ENCODE data around the gene OSMR.

Gene OSMR

GRCh38 chr5:38938973-38939372, 93.2 kb downstream of the OSMR start:
- H3K4me3 ChIP-seq (ENCODE audit: low read length) = no peak overlapping the region
- no peak for TF ChIP-seq ZNF274 (IDR thresholded peaks at IDR 0.05; ENCODE audit: low read depth, low read length)

DNA sequence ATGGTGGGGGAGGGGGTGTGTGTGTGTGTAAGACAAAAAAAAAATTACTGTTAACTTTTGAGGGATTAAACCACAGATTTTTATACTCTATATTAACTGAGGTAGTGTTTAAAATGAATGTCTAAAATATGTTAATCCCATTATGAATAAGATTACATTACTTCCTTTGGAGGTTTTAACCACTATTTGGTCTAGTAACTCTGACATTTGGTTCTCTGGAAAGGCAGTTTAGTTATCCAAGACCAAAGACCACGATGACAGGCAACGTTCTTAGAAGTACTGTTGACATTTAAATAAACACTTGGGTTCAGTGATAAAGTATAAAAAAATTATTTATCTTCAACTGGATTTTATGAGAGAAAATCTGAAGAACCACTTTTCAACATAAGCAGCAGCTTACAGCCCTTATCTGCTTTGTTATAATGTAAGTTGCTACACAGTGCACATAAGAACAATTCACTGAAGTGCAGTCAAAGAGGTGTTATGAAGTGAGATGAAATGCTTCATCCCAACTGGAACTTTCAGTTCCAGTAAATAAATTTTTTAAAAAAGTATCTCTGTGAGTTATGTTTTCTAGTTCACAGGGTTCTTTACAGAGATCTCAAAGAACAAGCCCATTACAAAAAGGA, 94.5 kb downstream of the OSMR start:
- no peak overlapping the region for H3K4me3 ChIP-seq (ENCODE audit: low read length)
- no peak for TF ChIP-seq ZNF274 (IDR thresholded peaks at IDR 0.05; ENCODE audit: low read depth, low read length)

GRCh38 chr5:38941912-38942311, 96.1 kb downstream of the OSMR start:
- no peak overlapping the region for H3K4me3 ChIP-seq (ENCODE audit: low read length)
- no peak for TF ChIP-seq ZNF274 (IDR thresholded peaks at IDR 0.05; ENCODE audit: low read depth, low read length)

DNA sequence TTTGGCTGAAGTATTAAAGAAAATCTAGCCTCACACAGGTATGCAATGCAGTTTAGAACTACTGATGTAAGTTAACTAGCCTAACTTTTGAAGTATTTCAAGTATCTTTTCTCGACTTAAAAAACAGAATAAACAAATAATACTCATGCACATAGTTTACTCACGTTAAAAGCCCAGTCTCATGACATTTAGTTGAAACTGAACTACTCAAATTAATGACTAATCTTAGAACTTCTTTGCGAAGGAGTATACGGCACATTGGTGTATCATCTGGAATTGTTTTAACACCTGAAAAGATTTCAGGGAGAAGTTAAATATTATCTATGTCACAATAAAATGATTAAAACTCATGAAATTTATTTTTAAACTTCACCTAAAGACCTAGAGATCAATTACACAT, 98.5 kb downstream of the OSMR start:
- TF ChIP-seq ZNF274 (IDR thresholded peaks at IDR 0.05; ENCODE audit: low read depth, low read length) = no peak
- no peak overlapping the region for H3K4me3 ChIP-seq (ENCODE audit: low read length)

DNA sequence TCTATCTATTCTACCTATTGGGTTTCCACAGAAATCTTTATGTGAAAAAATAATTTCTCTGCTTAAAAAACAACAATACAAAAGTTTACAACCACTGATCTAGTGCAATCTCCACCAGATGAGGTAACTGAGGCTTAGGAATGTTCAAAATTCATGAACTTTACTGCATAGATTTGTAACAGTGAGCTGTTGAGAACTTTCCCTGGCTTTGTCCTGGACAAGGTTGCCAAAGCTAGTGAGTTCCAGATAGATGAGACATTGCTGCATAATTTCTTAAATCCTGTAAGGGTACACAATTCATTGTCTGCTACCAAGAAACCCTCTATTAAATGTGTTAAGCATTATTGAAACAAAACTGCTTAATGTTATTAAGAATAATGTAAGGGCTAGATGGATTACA, 102.7 kb downstream of the OSMR start:
- H3K4me3 ChIP-seq (ENCODE audit: low read length) = no peak overlapping the region
- TF ChIP-seq ZNF274 (IDR thresholded peaks at IDR 0.05; ENCODE audit: low read depth, low read length) = no peak

DNA sequence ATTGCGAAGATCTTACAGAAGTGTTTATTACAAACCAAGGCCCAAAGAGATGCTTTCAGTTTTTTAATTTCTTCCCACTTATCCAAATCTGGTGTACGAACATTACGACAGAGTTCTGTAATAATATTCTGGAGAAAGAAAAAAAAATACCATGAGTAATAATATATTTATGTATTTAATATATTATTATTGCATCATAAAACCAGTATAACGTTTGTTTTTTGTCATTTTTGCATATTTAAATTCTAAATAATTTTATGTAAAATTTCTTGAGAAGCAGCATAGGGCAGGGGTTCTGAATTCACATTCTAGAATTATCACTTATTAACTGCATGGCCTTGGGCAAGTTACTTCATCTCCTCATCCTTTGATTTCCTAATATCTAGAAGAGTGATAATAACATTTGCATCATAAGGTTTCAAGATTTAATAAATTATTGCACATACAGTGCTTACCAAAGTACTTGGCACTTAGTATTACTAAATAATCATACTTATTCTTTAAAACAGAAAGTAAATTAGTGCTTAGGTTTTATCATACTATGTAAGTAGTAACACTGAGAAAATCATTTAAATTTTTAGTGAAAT, 107.7 kb downstream of the OSMR start:
- no peak for TF ChIP-seq ZNF274 (IDR thresholded peaks at IDR 0.05; ENCODE audit: low read depth, low read length)
- H3K4me3 ChIP-seq (ENCODE audit: low read length) = no peak overlapping the region

DNA sequence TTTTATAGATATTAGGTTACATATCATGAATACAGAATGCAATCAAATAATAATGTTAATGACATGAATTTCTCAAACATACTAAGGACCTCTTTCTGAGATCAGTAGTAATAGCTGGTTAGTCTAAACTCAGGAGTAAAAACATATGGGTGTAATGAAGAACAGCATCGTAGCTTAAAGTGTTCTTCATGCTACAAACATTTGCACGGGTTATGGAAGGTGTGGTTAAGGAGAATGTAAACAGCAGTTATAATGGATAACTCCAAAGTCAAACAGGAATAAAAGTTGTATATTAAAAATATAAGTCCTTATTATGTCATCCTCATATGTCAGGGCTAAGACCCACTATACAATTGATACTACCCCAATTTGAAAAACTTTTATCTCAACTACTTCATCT, 115.9 kb downstream of the OSMR start:
- TF ChIP-seq ZNF274 (IDR thresholded peaks at IDR 0.05; ENCODE audit: low read depth, low read length) = no peak
- no peak overlapping the region for H3K4me3 ChIP-seq (ENCODE audit: low read length)

GRCh38 chr5:38968665-38969064, 122.9 kb downstream of the OSMR start:
- TF ChIP-seq ZNF274 (IDR thresholded peaks at IDR 0.05; ENCODE audit: low read depth, low read length) = no peak

DNA sequence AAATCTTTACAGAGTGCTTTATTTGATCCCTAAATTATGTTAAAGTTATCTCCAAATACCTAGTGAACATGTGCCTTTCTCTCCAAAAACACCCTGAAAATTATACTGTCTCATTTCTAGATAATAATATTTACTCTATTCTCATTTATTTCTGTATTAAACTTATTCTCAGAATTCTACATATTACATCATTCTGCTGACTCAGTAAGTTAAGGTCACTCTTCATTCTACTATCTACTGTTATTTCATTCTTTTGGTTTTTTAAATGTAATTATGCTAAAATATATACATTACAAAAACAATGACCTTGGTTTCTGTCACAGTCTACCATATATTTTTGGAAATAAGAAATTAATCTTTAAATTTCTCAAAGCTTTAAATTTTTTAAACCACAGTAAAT, 132.2 kb downstream of the OSMR start:
- TF ChIP-seq ZNF274 (IDR thresholded peaks at IDR 0.05; ENCODE audit: low read depth, low read length) = no peak
- H3K4me3 ChIP-seq (ENCODE audit: low read length) = no peak overlapping the region

More at GRCh38 chr5:38968665-38969064, 122.9 kb downstream of the OSMR start:
- no peak overlapping the region for H3K4me3 ChIP-seq (ENCODE audit: low read length)

DNA sequence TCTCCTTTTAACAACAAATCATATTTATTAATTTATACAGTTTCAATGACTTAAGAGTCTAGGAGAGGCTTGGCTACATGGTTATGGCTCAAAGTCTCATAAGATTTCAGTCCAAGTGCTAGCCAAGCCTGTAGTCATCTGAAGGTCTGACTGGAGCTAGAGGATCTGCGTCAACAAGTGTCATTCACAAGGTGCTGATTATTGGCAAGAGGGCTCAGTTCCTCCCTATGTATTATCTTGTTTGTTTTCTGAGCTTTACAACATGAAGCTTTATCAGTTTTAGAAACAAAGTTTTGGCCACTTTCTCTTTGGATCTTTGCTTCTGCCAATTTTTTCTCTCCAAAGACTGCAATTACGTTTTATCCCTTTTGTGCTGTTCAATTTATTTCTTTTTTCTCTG, 133.7 kb downstream of the OSMR start:
- TF ChIP-seq ZNF274 (IDR thresholded peaks at IDR 0.05; ENCODE audit: low read depth, low read length) = no peak
- no peak overlapping the region for H3K4me3 ChIP-seq (ENCODE audit: low read length)

Data from GM08714 (cell line).